Activated T-cell treated with anti-CD3 and anti-CD28 coated beads, Interleukin-2, amount 50 U/mL, for 72 hours (primary cell): Measurements from ENCODE around the gene EEF1AKMT2. TPM values are rescaled to one million over a fixed set of nuclear protein-coding genes. Genes with fewer than 3 reads are reported as not detected.
"Not testable (repeated sequence)": the region's sequence is repeated elsewhere in the genome, so short reads cannot be mapped to it uniquely, and the experiment has no call there.

ENCODE experiments used
- ATAC-seq, 2 donors: fragments of 150-1000 bp; cut with Tn5 transposase; replicated peaks in 1 of 2; 2 replicates each; pipeline ENCODE4 v1.10.0; 2021; ENCODE audit warnings: moderate library complexity in 2 of 2, mild to moderate bottlenecking in 1 of 2
- DNase-seq, 2 donors: peaks; one replicate each; pipeline ENCODE4 v3.0.0; 2021 to 2022; ENCODE audit warnings: mixed read lengths in 1 of 2
- H3K27ac Mint-ChIP-seq: one replicate; pipeline ENCODE4 v1.8.0; 2022; ENCODE audit warnings: mild to moderate bottlenecking, moderate library complexity, mixed read lengths
- H3K27me3 Mint-ChIP-seq: one replicate; pipeline ENCODE4 v1.8.0; 2022; ENCODE audit warnings: low read depth, mixed read lengths
- H3K36me3 Mint-ChIP-seq, 2 donors: one replicate each; pipeline ENCODE4 v1.8.0; 2022; ENCODE audit warnings: mixed read lengths in 2 of 2, mild to moderate bottlenecking in 1 of 2; ENCODE audit not compliant: insufficient read depth in 2 of 2
- H3K4me1 Mint-ChIP-seq: one replicate; pipeline ENCODE4 v1.8.0; 2022; ENCODE audit warnings: low read depth, mixed read lengths
- H3K4me3 Mint-ChIP-seq, 2 donors: one replicate each; pipeline ENCODE4 v1.8.0; 2022; ENCODE audit warnings: mild to moderate bottlenecking in 2 of 2, mixed read lengths in 2 of 2, moderate library complexity in 2 of 2
- H3K9me3 Mint-ChIP-seq, 2 donors: one replicate each; pipeline ENCODE4 v1.8.0; 2022; ENCODE audit warnings: mixed read lengths in 2 of 2
- total RNA-seq, 2 donors: library from RNA; stranded (reverse); gene quantifications; one replicate each; pipeline ENCODE4 v1.2.3, GENCODE V29; 2022

The EEF1AKMT2 gene
- total RNA-seq, 2 donors from 2014 or later = 25.4 to 29.4 TPM

DNA sequence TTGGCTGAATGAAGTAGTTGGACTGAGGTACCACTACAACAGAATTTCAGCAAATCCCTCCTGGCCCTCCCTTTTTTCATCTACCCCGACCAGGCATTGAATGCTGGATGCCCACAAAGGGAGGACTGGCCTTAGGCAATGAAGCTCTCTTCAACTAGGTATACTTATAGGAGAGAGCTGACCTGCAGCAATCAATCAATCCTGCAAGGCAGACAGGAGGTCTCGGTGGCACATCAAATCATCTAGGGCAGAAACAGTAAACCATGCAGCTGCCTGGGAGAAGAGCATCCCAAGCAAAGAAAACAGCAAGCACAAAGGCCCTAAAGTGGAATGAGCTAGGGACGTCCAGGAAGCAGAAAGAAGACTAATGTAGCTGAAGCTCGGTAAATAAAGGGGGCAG is 7.5 kb upstream of the EEF1AKMT2 start:
- no peaks in the 10 kb centered on the region for H3K9me3 Mint-ChIP-seq
- ATAC-seq (no peak), DNase-seq (no peak)
- H3K27ac Mint-ChIP-seq = no peak overlapping the region
- H3K4me1 Mint-ChIP-seq = peaks cover 19% of the 10 kb centered on the region
- H3K4me3 Mint-ChIP-seq = no peak overlapping the region
- peaks cover 6% of the 10 kb centered on the region for H3K27me3 Mint-ChIP-seq
- no peaks in the 10 kb centered on the region for H3K36me3 Mint-ChIP-seq

DNA sequence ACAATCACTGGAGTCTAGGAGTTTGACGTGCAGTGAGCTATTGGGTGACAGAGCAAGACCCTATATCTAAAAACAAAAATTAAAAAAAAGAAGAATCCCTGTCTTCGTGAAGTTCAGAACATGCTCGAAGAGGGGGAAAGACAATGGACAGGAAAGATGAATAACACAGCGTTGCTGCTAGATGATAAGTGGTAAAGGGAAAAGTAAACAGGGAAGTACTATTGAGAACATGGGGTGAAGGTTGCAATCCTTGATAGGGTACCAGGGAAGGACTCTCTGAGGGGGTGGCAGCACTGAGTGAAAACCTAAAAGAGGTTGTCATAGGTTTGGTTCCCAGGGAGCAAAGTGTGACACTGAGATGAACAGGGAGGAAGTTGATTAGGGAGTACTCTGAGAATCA is 7.1 kb upstream of the EEF1AKMT2 start:
- ATAC-seq (no peak), DNase-seq (no peak)
- no peaks in the 10 kb centered on the region for H3K36me3 Mint-ChIP-seq
- no peak overlapping the region for H3K27ac Mint-ChIP-seq
- H3K27me3 Mint-ChIP-seq = peaks cover 6% of the 10 kb centered on the region
- peaks cover 19% of the 10 kb centered on the region for H3K4me1 Mint-ChIP-seq
- H3K9me3 Mint-ChIP-seq = no peaks in the 10 kb centered on the region
- H3K4me3 Mint-ChIP-seq = no peak overlapping the region

DNA sequence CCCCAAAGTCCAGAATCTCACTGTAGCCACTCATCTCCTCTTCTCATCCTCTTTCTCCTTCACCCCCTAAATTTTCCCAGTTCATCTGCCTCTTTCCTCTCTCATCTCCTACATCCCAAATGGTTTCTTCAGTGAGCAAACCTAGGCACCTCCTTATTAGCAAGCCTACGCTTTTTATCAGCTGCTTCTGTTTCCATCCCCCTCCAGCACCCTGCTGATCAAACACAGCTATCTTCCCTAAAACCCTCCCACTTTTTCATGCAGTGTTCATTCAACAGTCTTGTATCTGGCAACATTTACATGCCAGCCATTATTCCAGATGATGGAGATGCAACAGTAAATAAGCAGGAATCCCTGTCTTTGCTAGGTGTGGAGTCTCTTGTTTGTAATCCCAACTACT is 6.7 kb upstream of the EEF1AKMT2 start:
- Mint-ChIP-seq H3K4me1 (peaks cover 17% of the 10 kb centered on the region), H3K27me3 (peaks cover 6% of the 10 kb centered on the region), H3K36me3 (no peaks in the 10 kb centered on the region), H3K27ac (no peak overlapping the region), H3K9me3 (no peaks in the 10 kb centered on the region), H3K4me3 (no peak overlapping the region)
- DNase-seq (no peak), ATAC-seq (no peak)

DNA sequence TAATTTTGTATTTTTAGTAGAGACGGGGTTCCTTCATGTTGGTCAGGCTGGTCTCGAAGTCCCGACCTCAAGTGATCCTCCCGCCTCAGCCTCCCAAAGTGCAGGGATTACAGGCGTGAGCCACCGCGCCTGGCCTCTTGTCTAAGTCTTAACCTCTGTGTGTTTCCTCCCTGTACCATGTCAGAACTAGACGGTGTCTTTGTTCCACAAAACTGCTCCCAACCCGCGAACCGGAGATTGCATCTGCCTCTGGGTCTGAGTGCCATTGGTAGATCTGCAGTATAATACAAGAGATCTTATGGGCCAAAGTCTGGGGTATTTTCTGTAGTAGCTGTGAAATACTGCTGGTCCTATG is 1.3 kb upstream of the EEF1AKMT2 start:
- peak overlapping the region; percentile 90 to 100 for H3K4me3 Mint-ChIP-seq

DNA sequence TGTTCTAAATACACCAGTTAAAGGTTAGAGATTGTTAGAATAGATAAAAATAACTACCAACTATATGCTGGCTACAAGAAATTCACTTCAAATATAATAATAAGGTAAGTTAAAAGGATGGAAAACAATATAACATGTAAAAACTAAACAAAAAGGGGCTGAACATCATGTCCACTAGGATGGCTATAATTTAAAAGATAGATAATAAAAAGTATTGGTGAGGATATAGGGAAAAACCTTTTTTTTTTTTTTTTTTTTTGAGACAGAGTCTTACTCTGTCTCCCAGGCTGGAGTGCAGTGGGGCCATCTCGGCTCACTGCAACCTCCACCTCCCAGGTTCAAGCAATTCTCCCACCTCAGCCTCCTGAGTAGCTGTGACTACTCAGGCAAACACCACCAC is 8.8 kb downstream of the EEF1AKMT2 start:
- not testable (repeated sequence) for ATAC-seq, H3K27ac Mint-ChIP-seq

More for the DNA sequence above, 1.3 kb upstream of the EEF1AKMT2 start:
- DNase-seq (no peak), ATAC-seq (no peak)
- H3K9me3 Mint-ChIP-seq = no peaks in the 10 kb centered on the region
- peak overlapping the region; percentile 96 for H3K27ac Mint-ChIP-seq
- H3K4me1 Mint-ChIP-seq = peaks cover 29% of the 10 kb centered on the region
- no peaks in the 10 kb centered on the region for H3K27me3 Mint-ChIP-seq
- peaks cover 6 to 15% of the 10 kb centered on the region in 2 donors for H3K36me3 Mint-ChIP-seq

DNA sequence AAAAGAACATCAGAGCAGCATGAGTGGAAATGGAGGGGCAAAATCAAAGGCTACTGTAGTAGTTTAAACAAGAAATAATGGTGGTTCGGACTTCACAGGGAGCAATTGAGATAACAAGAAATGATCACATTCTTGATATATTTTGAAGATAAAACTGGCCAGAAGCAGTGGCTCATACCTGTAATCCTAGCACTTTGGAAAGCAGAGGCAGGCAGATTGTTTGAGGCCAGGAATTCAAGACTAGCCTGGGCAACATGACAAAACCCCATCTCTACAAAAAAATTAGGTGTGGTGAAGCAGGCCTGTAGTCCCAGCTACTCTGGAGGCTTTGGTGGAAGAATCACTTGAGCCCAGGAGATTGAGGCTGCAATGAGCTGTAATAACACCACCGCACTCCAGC is 22.9 kb downstream of the EEF1AKMT2 start:
- H3K27ac Mint-ChIP-seq = no peak overlapping the region
- DNase-seq (no peak), ATAC-seq (no peak)
- no peak overlapping the region for H3K4me3 Mint-ChIP-seq
- H3K4me1 Mint-ChIP-seq = peaks cover 9% of the 10 kb centered on the region
- no peaks in the 10 kb centered on the region for H3K9me3 Mint-ChIP-seq
- no peaks in the 10 kb centered on the region for H3K27me3 Mint-ChIP-seq
- H3K36me3 Mint-ChIP-seq = peaks cover 2 to 15% of the 10 kb centered on the region in 2 donors

More for the DNA sequence above, 8.8 kb downstream of the EEF1AKMT2 start:
- not testable (repeated sequence) for H3K4me1 Mint-ChIP-seq, DNase-seq, H3K27me3 Mint-ChIP-seq, H3K4me3 Mint-ChIP-seq, H3K9me3 Mint-ChIP-seq
- peaks cover 3 to 20% of the 10 kb centered on the region in 2 donors for H3K36me3 Mint-ChIP-seq

DNA sequence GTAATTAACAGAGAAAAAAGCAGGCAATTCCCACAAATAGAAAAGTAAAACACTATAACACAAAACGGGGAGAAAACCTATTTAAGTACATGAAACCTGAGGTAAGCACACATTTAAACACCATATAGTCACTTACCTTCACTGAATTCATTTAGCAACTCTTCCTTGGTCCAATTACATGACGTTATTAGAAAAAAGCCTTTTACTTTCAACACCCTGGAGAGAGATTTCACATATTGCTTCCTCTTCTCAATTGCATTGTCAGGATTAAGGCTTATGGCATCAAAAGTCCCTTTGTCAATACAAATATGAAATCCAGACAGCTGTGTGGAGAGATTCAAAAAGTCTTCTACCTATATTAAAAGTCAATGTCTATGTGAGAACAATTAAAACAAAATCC is 26.4 kb downstream of the EEF1AKMT2 start:
- Mint-ChIP-seq H3K27ac (no peak overlapping the region), H3K36me3 (peaks cover 2 to 6% of the 10 kb centered on the region in 2 donors), H3K9me3 (no peaks in the 10 kb centered on the region), H3K4me1 (no peaks in the 10 kb centered on the region), H3K27me3 (no peaks in the 10 kb centered on the region), H3K4me3 (no peak overlapping the region)
- DNase-seq = no peak
- no peak for ATAC-seq

DNA sequence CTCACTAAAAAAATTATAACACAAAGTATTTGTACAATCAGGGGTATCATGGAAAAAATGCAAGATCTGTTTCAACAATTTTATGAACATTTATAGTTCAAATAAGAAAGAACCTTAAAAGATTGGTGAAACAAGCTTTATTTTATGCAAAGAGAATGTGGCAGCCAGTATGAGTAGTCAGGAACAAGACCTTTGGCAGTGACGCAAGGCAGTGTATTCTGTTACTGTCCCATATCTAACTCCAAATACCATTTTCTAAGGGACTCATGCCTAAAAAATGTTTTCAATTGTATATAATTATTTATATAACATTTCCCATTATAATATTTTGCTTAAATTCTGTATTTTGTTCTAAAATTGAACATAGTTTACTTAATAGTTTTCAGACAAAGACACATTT is 28.4 kb downstream of the EEF1AKMT2 start:
- H3K9me3 Mint-ChIP-seq = no peaks in the 10 kb centered on the region
- no peak for DNase-seq
- peaks cover 4 to 9% of the 10 kb centered on the region in 2 donors for H3K36me3 Mint-ChIP-seq
- no peak overlapping the region for H3K27ac Mint-ChIP-seq
- no peak for ATAC-seq
- H3K27me3 Mint-ChIP-seq = no peaks in the 10 kb centered on the region
- no peaks in the 10 kb centered on the region for H3K4me1 Mint-ChIP-seq
- H3K4me3 Mint-ChIP-seq = no peak overlapping the region

DNA sequence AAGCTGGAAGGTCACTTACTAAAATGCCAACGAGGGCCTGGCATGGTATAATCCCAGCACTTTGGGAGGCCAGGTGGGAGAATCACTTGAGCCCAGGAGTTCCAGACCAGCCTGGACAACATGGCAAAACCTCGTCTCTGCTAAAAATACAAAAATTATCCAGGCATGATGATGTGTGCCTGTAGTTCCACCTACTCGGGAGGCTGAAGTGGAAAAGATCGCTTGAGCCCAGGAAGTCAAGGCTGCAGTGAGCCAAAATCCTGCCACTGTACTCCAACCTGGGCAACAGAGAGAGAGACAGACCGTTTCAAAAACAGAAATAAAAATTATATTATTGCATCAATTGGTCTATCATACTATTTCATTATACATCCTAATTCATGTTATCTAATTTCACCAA is 29.4 kb downstream of the EEF1AKMT2 start:
- Mint-ChIP-seq H3K4me3 (no peak overlapping the region), H3K9me3 (no peaks in the 10 kb centered on the region), H3K36me3 (peaks cover 3 to 9% of the 10 kb centered on the region in 2 donors), H3K27me3 (no peaks in the 10 kb centered on the region), H3K27ac (no peak overlapping the region), H3K4me1 (no peaks in the 10 kb centered on the region)
- ATAC-seq (no peak), DNase-seq (no peak)

DNA sequence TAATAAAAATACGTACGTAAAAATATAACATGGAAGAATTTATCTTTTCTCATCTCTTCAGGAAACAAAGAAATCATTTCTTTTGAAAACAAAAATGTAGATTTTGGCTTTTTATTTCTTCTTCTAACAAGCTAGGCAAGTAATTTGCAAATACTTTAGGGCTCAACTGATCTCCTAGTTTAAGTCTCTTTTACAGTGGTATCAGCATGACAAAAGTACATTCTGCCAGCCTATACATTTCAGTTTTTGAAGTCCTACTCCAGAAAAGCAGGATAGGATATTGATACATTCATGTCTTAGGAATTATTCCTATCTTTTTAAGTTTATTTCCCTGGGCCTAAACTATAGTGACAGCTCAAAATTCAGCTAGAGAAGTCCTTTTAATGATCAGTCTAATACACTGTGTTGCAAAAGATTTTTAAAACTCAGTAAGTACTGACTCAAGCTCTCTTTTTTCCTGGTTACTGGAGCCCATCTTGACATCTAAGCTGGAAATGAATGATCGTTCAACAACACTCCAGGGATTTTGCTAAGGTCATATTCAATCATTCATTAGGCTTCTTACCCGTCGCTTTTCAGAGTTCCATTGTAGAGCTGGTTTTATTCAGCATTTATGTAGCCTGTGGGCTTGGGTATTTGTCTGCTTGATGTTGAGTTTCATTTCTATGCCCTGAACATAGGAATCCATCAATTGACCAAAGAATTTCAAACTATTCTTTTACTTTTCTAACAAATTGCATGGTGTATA is 35.4 kb downstream of the EEF1AKMT2 start:
- no peaks in the 10 kb centered on the region for H3K27me3 Mint-ChIP-seq
- DNase-seq (no peak), ATAC-seq (no peak)
- peaks cover 4 to 7% of the 10 kb centered on the region in 2 donors for H3K36me3 Mint-ChIP-seq
- no peak overlapping the region for H3K4me3 Mint-ChIP-seq
- no peaks in the 10 kb centered on the region for H3K9me3 Mint-ChIP-seq
- no peaks in the 10 kb centered on the region for H3K4me1 Mint-ChIP-seq
- H3K27ac Mint-ChIP-seq = no peak overlapping the region

DNA sequence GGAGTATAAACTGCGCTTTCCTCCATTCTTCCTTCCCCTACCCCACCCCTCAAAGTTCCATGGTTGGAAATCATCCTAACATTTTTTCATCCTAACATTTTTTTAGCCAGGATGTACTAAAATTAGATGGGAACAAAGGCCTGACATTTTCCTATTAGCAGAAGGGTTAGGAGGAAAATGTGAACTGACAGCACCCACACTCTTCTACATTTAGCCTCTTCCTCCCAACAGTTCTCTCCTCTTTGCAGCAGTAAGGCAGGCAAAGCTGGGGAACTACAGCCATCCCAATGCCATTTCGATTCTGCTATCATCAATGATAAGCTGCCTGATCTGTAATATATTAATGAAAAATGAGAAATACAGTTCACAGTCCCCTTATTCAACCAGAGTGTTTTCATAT is 36.1 kb downstream of the EEF1AKMT2 start:
- H3K4me1 Mint-ChIP-seq = no peaks in the 10 kb centered on the region
- no peak overlapping the region for H3K4me3 Mint-ChIP-seq
- DNase-seq = no peak
- H3K27me3 Mint-ChIP-seq = no peaks in the 10 kb centered on the region
- ATAC-seq = no peak
- no peak overlapping the region for H3K27ac Mint-ChIP-seq
- no peaks in the 10 kb centered on the region for H3K9me3 Mint-ChIP-seq
- peaks cover 4 to 7% of the 10 kb centered on the region in 2 donors for H3K36me3 Mint-ChIP-seq

DNA sequence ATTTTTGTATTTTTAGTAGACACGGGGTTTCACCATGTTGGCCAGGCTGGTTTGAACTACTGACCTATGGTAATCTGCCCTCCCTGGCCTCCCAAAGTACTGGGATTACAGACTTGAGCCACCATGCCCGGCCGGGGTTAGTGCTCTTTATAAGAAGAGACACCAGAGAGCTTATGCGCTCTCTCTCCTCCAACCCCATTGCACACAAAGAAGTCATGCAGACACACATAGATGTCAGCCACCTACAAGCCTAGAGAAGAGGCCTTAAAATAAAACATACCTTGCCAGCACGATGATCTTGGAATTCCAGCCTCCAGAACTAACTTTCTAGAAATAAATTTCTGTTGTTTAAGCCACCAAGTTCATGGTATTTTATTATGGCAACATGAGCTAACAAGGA is 37.5 kb downstream of the EEF1AKMT2 start:
- H3K4me3 Mint-ChIP-seq = no peak overlapping the region
- H3K4me1 Mint-ChIP-seq = peaks cover 10% of the 10 kb centered on the region
- no peak for ATAC-seq
- DNase-seq = no peak
- no peak overlapping the region for H3K27ac Mint-ChIP-seq
- H3K9me3 Mint-ChIP-seq = no peaks in the 10 kb centered on the region
- H3K36me3 Mint-ChIP-seq = peaks cover 2 to 3% of the 10 kb centered on the region in 2 donors
- no peaks in the 10 kb centered on the region for H3K27me3 Mint-ChIP-seq

DNA sequence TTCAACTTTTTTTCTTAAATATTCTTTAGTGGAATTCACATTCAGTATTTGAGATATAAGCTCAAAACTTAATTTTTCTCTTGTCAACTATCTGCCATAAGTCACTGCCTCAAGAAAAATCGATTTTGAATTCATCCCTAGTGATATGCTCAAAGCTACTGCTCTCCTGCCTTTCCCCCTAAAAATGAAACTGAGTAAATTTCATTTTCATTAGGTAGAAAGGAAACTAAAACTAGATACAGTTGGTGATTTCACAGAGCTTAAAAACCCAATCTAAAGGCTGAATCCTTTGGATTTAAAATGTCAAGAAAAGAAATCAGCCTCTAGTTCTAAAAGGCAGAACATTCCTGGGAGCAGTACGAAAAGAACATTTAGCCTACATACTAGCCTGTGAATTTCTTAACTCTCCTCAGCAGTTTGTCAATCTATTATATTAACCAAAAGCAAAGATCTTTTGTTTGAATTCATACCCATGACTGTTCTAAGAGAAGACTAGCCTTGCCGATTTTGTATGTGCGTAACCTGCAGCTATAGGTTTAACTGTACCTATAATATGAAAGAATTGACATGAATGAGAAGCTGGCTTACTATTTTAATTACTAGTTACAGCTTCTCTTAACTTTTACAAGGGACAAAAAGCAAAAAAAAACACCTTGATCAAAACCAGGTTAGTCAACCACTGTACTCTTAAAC is 42.6 kb downstream of the EEF1AKMT2 start:
- Mint-ChIP-seq H3K4me1 (peaks cover 22% of the 10 kb centered on the region), H3K4me3 (peak overlapping the region; percentile 7 to 77), H3K36me3 (peaks cover 0 to 2% of the 10 kb centered on the region in 2 donors), H3K27ac (peak overlapping the region; percentile 93), H3K27me3 (no peaks in the 10 kb centered on the region), H3K9me3 (no peaks in the 10 kb centered on the region)
- ATAC-seq = no peak
- DNase-seq = no peak
